Bronchial smooth muscle cell (primary cell): ENCODE data around the gene RIPPLY1. TPM values are rescaled to one million over a fixed set of nuclear protein-coding genes. Genes with fewer than 3 reads are reported as not detected.

Experiments
- total RNA-seq: library from RNA; depleted of rRNA; stranded (reverse); fragments of >200 nt; gene quantifications from 2 replicates; pipeline ENCODE4 v1.2.1, GENCODE V29; 2014

RIPPLY1 gene
- total RNA-seq, result not detected in 2 replicates

GRCh38 chrX:106903291-106903824 is at the start of gene RIPPLY1:
Gene RIPPLY1 (minus strand): TSS chrX:106903341. CDS start chrX:106903287, 54 bp downstream.

GRCh38 chrX:106919932-106920452 is 16.9 kb upstream of the RIPPLY1 start, which contains the start of gene CLDN2:
Gene CLDN2 (plus strand): TSS chrX:106920402. CDS start chrX:106928229, 7,827 bp downstream.

Other genes starting within 250 kb of the RIPPLY1 start
- 3.3 and 3.6 TPM in 2 replicates for gene RNF128, start 176.6 kb downstream of the RIPPLY1 start, total RNA-seq
- 7.0 and 13.2 TPM in 2 replicates for gene TBC1D8B, start 100.7 kb downstream of the RIPPLY1 start, total RNA-seq
- gene CLDN2, start 17.1 kb upstream of the RIPPLY1 start, total RNA-seq, result not detected in 2 replicates
- gene MORC4, start 96.9 kb upstream of the RIPPLY1 start, total RNA-seq, result 23.5 and 24.4 TPM in 2 replicates
- 10.5 and 14.0 TPM in 2 replicates for gene RBM41, start 215.5 kb upstream of the RIPPLY1 start, total RNA-seq